Mucosa of rectum (tissue), 2 donors: ENCODE measurements around the gene LRP11.
"Not testable (repeated sequence)": the region's sequence is repeated elsewhere in the genome, so short reads cannot be mapped to it uniquely, and the experiment has no call there.

Experiments used
- H3K27ac ChIP-seq, 2 donors: one replicate each; pipeline ENCODE4 v1.7.0; 2013; ENCODE audit warnings: inconsistent platforms in 2 of 2, low read depth in 2 of 2, low read length in 2 of 2
- H3K27me3 ChIP-seq, 2 donors: one replicate each; pipeline ENCODE4 v1.7.0; 2013; ENCODE audit warnings: low read length in 2 of 2; ENCODE audit not compliant: control insufficient read depth in 2 of 2, insufficient read depth in 2 of 2
- H3K36me3 ChIP-seq, 2 donors: one replicate each; pipeline ENCODE4 v1.7.0; 2013; ENCODE audit warnings: low read length in 2 of 2; ENCODE audit not compliant: control insufficient read depth in 2 of 2, insufficient read depth in 2 of 2
- H3K4me1 ChIP-seq, 2 donors: one replicate each; pipeline ENCODE4 v1.7.0; 2013; ENCODE audit warnings: low read length in 2 of 2, mild to moderate bottlenecking in 1 of 2; ENCODE audit not compliant: control insufficient read depth in 2 of 2, insufficient read depth in 2 of 2
- H3K4me3 ChIP-seq, 2 donors: one replicate each; pipeline ENCODE4 v1.7.0; 2013; ENCODE audit warnings: low read length in 2 of 2
- H3K9ac ChIP-seq, 2 donors: one replicate each; pipeline ENCODE4 v1.7.0; 2013; ENCODE audit warnings: low read length in 2 of 2, low read depth in 1 of 2, mild to moderate bottlenecking in 1 of 2
- H3K9me3 ChIP-seq, 2 donors: one replicate each; pipeline ENCODE4 v1.7.0; 2013; ENCODE audit warnings: low read length in 2 of 2; ENCODE audit not compliant: control insufficient read depth in 2 of 2
- donor health status: healthy.
- donor health status: Normal muscosa, but diverticular disease.

LRP11 gene

DNA sequence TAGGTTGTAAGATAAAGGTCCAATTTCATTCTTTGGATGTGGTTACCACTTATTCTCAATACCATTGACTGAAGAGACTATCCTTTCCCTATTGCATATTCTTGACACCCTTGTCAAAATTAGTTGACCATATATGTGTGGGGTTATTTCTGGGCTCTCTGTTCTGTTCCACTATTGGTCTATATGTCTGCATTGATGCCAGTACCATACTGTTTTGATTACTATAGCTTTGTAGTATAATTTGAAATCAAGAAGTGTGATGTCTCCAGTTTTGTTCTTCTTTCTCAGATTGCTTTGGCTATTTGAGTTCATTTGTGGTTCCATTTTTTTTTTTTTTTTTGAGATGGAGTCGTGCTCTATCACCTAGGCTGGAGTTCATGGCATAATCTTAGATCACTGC is 8.1 kb upstream of the LRP11 start:
- Histone ChIP-seq H3K4me1 (no peaks in the 10 kb centered on the region), H3K9me3 (no peaks in the 10 kb centered on the region), H3K4me3 (no peak overlapping the region)

DNA sequence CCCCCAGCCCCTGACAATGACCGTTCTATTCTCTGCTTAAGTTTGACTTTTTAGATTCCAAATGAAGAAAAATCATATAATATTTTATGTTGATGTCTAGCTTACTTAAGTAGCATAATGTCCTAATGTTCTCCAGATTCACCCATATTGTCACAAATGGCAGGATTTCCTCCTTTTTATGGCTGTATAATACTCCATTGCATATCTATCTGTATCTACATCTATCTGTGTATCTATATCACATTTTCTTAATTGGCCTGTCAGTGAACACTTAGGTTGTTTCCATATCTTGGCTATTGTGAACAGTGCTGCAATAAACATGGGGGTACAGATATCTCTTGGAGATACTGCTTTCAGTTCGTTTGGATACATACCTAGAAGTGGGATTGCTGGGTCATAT is 7.0 kb upstream of the LRP11 start:
- no peak overlapping the region for H3K4me3 ChIP-seq
- H3K27me3 ChIP-seq, result no peaks in the 10 kb centered on the region
- H3K9me3 ChIP-seq, result no peaks in the 10 kb centered on the region
- H3K9ac ChIP-seq, result no peak overlapping the region
- H3K4me1 ChIP-seq, result no peaks in the 10 kb centered on the region
- H3K27ac ChIP-seq, result no peak overlapping the region
- H3K36me3 ChIP-seq, result no peaks in the 10 kb centered on the region

More for the DNA sequence above, 8.1 kb upstream of the LRP11 start:
- Histone ChIP-seq H3K9ac (no peak overlapping the region), H3K27me3 (no peaks in the 10 kb centered on the region), H3K27ac (no peak overlapping the region), H3K36me3 (no peaks in the 10 kb centered on the region)

DNA sequence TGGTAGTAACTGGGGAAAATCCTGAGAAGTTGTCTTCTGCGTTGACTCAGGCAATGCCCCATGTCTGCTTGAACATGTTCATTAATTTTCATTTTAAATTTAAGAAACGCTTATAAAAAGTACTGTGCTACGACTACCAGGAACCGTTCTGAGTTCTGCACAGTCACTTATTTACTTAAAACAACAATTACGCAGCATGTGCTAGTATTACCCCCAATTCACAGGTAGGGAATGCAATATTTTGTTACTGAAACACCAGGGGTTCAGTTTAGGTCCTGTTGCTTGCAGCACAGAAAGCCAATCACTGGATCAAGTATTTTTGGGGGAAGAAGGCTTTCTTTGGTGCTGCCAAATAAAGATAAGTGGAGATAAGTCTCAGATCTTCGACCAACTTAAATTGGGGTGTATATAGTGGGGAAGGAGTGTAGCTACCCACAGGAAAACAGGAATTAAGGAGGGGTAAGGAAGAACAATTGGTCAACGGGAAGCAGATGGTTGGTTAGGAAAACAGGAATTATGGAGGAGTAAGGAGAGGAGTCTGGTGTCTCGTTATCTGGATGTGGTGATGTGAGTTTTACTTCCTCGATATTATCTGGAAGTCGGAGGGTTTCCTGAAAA is 5.2 kb upstream of the LRP11 start:
- Histone ChIP-seq H3K4me3 (no peak overlapping the region), H3K27me3 (no peaks in the 10 kb centered on the region), H3K27ac (no peak overlapping the region), H3K9ac (no peak overlapping the region), H3K36me3 (no peaks in the 10 kb centered on the region), H3K9me3 (no peaks in the 10 kb centered on the region), H3K4me1 (peaks cover 0 to 4% of the 10 kb centered on the region in 2 donors)

- no peak overlapping the region for H3K27ac ChIP-seq
Measured at GRCh38 chr6:149867876-149868640, 3.9 kb upstream of the LRP11 start.

DNA sequence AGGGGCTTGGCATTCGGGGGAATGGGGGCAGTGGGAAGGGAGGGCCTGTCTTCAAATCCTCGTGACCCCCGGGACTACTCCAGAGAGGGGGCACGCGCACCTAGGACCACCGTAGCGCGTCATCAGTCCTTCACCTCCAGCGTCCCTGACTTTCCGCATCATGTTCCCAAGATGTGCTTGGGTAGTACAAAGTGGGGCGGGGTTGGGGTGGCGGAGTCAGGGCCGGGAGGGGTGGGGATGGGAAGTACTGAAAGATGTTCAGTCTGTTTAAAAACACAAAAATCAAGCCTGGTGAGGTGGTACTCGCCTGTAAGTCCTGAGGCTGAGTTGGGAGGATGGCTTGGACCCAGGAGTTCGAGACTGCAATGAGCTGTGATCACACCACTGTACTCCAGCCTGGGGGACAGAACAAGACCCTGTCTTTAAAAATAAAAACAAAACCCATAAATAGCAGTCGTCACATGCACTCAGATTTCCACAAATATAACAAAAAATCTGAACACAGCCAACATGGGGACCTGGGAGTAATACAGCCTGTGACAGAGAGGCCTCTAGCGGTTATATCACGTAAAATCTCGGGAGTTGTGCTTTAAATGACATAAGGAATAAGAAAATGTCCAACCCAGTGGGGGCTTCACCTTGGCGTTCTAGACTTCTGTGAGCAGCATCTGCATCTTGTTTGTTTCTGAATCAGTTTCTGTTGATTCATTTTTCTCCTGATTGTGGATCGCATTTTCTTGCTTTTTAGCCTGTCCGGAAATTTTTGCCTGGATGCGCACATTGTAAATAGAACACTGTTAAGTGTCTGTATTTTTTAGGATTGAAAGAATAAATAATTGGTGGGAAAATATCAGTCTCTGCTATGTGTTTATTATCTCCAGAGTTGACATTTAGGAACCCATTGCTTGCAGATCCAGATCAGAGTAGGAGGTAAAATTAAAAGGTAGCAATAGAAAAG is 698 bp upstream of the LRP11 start:
- Histone ChIP-seq H3K4me3 (peak overlapping the region; percentile 57 to 71), H3K27me3 (no peaks in the 10 kb centered on the region), H3K9ac (peak overlapping the region in 1 of 2 donors; percentile 83), H3K9me3 (no peaks in the 10 kb centered on the region), H3K36me3 (no peaks in the 10 kb centered on the region), H3K4me1 (peaks cover 4 to 5% of the 10 kb centered on the region in 2 donors), H3K27ac (peak overlapping the region; percentile 89 to 94)

More at GRCh38 chr6:149867876-149868640, 3.9 kb upstream of the LRP11 start:
- H3K4me3 ChIP-seq, result no peak overlapping the region
- H3K4me1 ChIP-seq, result peaks cover 0 to 5% of the 10 kb centered on the region in 2 donors
- H3K9ac ChIP-seq, result no peak overlapping the region
- H3K36me3 ChIP-seq, result no peaks in the 10 kb centered on the region
- H3K27me3 ChIP-seq, result no peaks in the 10 kb centered on the region
- H3K9me3 ChIP-seq, result no peaks in the 10 kb centered on the region

- Histone ChIP-seq H3K4me1 (peaks cover 4 to 5% of the 10 kb centered on the region in 2 donors), H3K27me3 (no peaks in the 10 kb centered on the region), H3K36me3 (no peaks in the 10 kb centered on the region), H3K4me3 (peak overlapping the region; percentile 71 to 76), H3K9me3 (no peaks in the 10 kb centered on the region), H3K9ac (peak overlapping the region; percentile 52 to 83), H3K27ac (peak overlapping the region; percentile 89 to 94)
Measured at GRCh38 chr6:149862922-149863697, 1.0 kb downstream of the LRP11 start.

DNA sequence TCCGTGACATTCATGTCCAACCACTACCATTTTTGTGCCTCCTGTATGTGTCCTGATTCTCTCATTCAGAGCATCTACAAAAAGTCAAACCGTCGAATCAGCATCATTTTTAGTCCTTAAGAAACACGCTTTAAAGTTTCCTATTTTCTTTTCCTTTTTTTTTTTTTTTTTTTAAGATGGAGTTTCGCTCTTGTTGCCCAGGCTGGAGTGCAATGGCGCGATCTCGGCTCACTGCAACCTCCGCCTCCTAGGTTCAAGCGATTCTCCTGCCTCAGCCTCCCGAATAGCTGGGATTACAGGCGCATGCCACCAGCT is 1.8 kb downstream of the LRP11 start:
- not testable (repeated sequence) for H3K4me1 ChIP-seq, H3K36me3 ChIP-seq, H3K27me3 ChIP-seq, H3K9me3 ChIP-seq, H3K27ac ChIP-seq, H3K9ac ChIP-seq, H3K4me3 ChIP-seq

- Histone ChIP-seq H3K27me3 (no peaks in the 10 kb centered on the region), H3K4me3 (no peak overlapping the region), H3K9me3 (no peaks in the 10 kb centered on the region), H3K27ac (no peak overlapping the region), H3K9ac (no peak overlapping the region), H3K4me1 (peaks cover 4 to 5% of the 10 kb centered on the region in 2 donors), H3K36me3 (no peaks in the 10 kb centered on the region)
Measured at GRCh38 chr6:149861603-149862423, 2.3 kb downstream of the LRP11 start.
